ENCODE data around the gene SNRNP200. TPM values are rescaled to one million over a fixed set of nuclear protein-coding genes. Genes with fewer than 3 reads are reported as not detected.
A peak's percentile ranks its signal among the peaks of the same experiment; 100 is the strongest.

Gene SNRNP200
- total RNA-seq, 4 donors from 2014 or later: 75.8 to 150 (median 110) TPM

- Histone ChIP-seq H3K36me3 (peaks cover 6% of the 10 kb centered on the region), H3K4me1 (peaks cover 34% of the 10 kb centered on the region), H3K27me3 (no peaks in the 10 kb centered on the region), H3K4me3 (no peak overlapping the region), H3K27ac (no peak overlapping the region), H3K9me3 (no peaks in the 10 kb centered on the region)
- DNase-seq (ENCODE audit: low spot score in 2 of 2): no peak
- 84% methylated on average over 3 of the region's 3 CpGs for WGBS
- TF ChIP-seq POLR2A (IDR thresholded peaks at IDR 0.05): no peak
- no peak for TF ChIP-seq CTCF (IDR thresholded peaks at IDR 0.05)
- TF ChIP-seq POLR2AphosphoS5 (IDR thresholded peaks at IDR 0.05): no peak
- no peak for TF ChIP-seq EP300 (IDR thresholded peaks at IDR 0.05)
Measured at GRCh38 chr2:96247009-96247408, 58.3 kb downstream of the SNRNP200 start.

- peaks cover 41% of the 10 kb centered on the region for H3K4me1 ChIP-seq
- WGBS: 88% methylated on average over 7 of the region's 8 CpGs
Measured at GRCh38 chr2:96245609-96246390, 59.5 kb downstream of the SNRNP200 start.

GRCh38 chr2:96243843-96244242 is 61.5 kb downstream of the SNRNP200 start:
- Histone ChIP-seq H3K27me3 (no peaks in the 10 kb centered on the region), H3K4me3 (no peak overlapping the region), H3K9me3 (no peaks in the 10 kb centered on the region), H3K4me1 (peaks cover 35% of the 10 kb centered on the region), H3K27ac (no peak overlapping the region), H3K36me3 (no peaks in the 10 kb centered on the region)
- WGBS: 98% methylated on average over 5 of the region's 5 CpGs
- DNase-seq (ENCODE audit: low spot score in 2 of 2): no peak
- TF ChIP-seq EP300 (IDR thresholded peaks at IDR 0.05) (no peak), CTCF (IDR thresholded peaks at IDR 0.05) (no peak), POLR2AphosphoS5 (IDR thresholded peaks at IDR 0.05) (no peak), POLR2A (IDR thresholded peaks at IDR 0.05) (no peak)

More at GRCh38 chr2:96245609-96246390, 59.5 kb downstream of the SNRNP200 start:
- Histone ChIP-seq H3K9me3 (no peaks in the 10 kb centered on the region), H3K27me3 (no peaks in the 10 kb centered on the region), H3K4me3 (no peak overlapping the region), H3K27ac (no peak overlapping the region), H3K36me3 (no peaks in the 10 kb centered on the region)
- TF ChIP-seq CTCF (IDR thresholded peaks at IDR 0.05) (no peak), POLR2A (IDR thresholded peaks at IDR 0.05) (no peak), EP300 (IDR thresholded peaks at IDR 0.05) (no peak), POLR2AphosphoS5 (IDR thresholded peaks at IDR 0.05) (no peak)
- peak in 1 of 2 donors; percentile 81 for DNase-seq (ENCODE audit: low spot score in 2 of 2)

GRCh38 chr2:96241900-96242611 is 63.3 kb downstream of the SNRNP200 start:
- Histone ChIP-seq H3K9me3 (no peaks in the 10 kb centered on the region), H3K4me3 (no peak overlapping the region), H3K36me3 (no peaks in the 10 kb centered on the region), H3K27ac (peak overlapping the region; percentile 59), H3K4me1 (peaks cover 31% of the 10 kb centered on the region), H3K27me3 (no peaks in the 10 kb centered on the region)
- TF ChIP-seq EP300 (IDR thresholded peaks at IDR 0.05): no peak
- TF ChIP-seq POLR2A (IDR thresholded peaks at IDR 0.05): peak in 1 of 2 donors; percentile 24
- TF ChIP-seq POLR2AphosphoS5 (IDR thresholded peaks at IDR 0.05): peak in 1 of 3 donors; percentile 19
- DNase-seq (ENCODE audit: low spot score in 2 of 2): no peak
- whole genome bisulfite sequencing: 56% methylated on average over 5 of the region's 5 CpGs

- no peak for TF ChIP-seq POLR2AphosphoS5 (IDR thresholded peaks at IDR 0.05)
- TF ChIP-seq CTCF (IDR thresholded peaks at IDR 0.05): no peak
- TF ChIP-seq POLR2A (IDR thresholded peaks at IDR 0.05): no peak
- no peak for TF ChIP-seq EP300 (IDR thresholded peaks at IDR 0.05)
- H3K4me3 ChIP-seq: no peak overlapping the region
- H3K9me3 ChIP-seq: no peaks in the 10 kb centered on the region
- H3K27ac ChIP-seq: no peak overlapping the region
- no peaks in the 10 kb centered on the region for H3K27me3 ChIP-seq
- H3K4me1 ChIP-seq: peaks cover 23% of the 10 kb centered on the region
- WGBS: 59% methylated on average over 2 of the region's 2 CpGs
- no peaks in the 10 kb centered on the region for H3K36me3 ChIP-seq
- no peak for DNase-seq (ENCODE audit: low spot score in 2 of 2)
Measured at GRCh38 chr2:96241227-96241626, 64.1 kb downstream of the SNRNP200 start.
